HG03060 (cell line): ENCODE measurements around the gene EDDM13.
"Not testable (repeated sequence)": the region's sequence is repeated elsewhere in the genome, so short reads cannot be mapped to it uniquely, and the experiment has no call there.

ENCODE experiments used
- ATAC-seq: cut with Tn5 transposase; IDR thresholded peaks from one replicate; pipeline ENCODE4 v1.9.1; 2021; ENCODE audit warnings: low read depth, moderate number of reproducible peaks; ENCODE audit not compliant: unreplicated experiment

Gene EDDM13

DNA sequence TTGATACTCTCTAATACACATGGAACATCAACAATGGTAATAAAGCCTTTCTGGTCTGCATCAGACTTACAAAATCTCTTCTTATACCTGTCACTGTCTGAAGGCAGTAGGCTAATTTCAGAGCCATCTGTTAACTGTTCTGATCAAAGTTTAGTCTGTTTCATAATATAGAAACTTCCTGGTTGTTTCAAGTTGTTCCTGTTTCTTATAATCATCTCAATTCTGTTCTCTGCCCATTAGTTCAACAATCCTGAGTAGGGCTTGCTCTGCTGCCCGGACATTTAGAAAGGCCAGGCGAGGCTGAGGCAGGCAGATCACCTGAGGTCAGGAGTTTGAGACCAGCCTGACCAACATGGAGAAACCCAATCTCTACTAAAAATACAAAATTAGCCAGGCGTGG lies 47.4 kb downstream of the EDDM13 start:
- ATAC-seq: no peak

DNA sequence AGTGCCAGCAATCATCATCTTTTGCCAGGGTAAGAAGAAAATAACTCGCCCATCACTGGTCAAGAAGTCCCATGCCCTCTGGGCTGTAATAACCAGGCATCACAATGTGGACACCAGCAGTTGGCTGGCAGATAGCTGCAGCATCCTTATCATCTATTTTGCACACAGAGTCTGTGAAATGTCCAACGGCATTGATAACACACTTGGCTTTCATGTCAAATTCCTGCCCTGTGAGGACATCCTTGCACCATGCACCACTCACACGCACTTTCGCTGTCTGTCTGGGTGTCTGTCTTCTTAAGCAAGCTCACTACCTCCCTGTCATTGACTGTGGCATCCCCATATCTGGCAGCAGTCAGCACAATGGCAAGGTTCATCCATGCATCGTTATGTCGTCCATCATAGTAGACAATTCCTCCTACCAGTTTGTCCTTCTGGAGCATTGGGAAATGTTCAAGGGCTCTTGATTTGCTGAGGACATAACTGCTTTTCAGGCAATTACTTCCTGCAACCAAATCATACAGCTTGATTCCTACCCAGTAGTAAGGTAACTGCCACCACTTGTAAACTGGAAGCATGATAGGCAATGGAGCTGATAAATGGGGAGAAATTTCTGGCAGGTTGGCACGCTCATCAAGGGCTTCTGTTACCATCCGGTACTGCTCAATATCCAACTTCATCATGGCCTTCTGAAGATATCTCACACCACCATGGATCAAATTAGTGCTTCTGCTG lies 48.9 kb downstream of the EDDM13 start:
- no peak for ATAC-seq

DNA sequence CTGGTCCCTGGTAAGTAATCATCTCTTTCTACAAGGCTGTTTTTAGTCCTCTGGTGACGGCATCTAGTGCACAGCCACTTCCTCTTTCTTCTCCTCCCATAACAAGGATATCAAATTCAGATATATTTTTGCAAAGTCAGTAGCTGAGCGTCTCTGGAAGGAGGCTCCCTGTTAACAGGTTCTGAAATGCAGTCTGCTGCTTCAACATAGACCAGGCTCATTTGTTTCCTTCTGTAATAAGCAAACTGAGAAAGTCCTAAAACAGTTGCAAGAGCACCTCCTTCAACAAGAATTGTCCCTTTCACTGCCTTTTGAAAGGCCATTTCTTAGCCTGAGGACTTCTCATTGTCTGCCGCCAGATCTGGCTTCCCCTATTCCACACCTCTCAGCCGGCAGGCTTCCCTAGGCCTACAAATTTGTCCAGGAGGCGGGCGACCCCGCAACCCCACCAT lies 49.5 kb downstream of the EDDM13 start:
- ATAC-seq: no peak

DNA sequence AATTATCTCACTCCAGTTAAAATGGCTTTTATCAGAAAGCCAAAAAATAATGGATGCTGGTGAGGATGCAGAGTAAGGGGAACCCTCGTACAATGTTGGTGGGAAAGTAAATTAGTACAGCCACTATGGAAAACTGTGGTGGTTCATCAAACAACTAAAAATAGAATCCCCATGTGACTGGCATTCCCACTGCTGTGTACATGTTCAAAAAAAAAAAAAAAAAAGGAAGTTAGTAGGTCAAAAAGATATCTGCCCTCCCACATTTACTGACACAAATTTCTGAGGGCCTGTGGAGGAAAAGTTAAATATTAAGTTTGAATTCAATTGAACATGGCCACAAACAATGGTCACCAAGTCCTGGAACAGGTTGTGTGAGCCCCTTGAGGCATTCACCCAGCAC lies 51.9 kb downstream of the EDDM13 start:
- ATAC-seq: no peak

DNA sequence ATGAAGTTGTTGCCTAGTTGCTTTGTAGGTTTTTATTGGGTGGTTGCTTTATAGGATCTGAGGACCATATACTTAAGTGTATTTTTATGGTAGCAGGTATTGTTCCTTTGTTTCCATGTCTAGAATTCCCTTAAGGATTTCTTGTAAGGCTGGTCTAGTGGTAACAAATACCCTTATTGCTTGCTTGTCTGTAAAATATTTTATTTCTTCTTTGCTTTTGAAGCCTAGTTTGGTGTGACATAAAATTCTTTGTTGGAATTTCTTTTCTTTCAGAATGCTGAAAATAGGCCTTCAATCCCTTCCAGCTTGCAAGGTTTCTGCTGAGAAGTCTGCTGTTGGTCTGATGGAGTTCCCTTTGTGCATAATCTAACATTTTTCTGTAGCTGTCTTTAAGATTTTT lies 60.1 kb downstream of the EDDM13 start:
- no peak for ATAC-seq

DNA sequence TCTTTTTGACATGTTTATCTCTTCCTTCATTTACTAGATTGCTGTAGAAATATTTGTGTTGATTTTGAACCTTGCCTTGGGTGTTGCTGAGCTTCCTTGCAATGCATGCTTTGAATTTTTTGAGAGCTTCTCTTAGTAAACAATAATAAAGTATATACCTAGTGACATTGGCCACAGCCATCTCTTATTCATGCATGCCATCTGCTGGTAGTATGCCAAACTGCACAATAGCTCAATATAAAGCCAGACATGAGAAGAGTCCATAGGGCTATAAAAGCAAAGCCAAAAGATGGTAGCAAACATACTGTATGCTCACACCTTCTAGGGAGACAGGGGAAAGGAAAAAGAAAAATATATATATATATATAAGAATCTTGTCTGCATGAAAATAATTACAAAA lies 61.0 kb downstream of the EDDM13 start:
- ATAC-seq: no peak

DNA sequence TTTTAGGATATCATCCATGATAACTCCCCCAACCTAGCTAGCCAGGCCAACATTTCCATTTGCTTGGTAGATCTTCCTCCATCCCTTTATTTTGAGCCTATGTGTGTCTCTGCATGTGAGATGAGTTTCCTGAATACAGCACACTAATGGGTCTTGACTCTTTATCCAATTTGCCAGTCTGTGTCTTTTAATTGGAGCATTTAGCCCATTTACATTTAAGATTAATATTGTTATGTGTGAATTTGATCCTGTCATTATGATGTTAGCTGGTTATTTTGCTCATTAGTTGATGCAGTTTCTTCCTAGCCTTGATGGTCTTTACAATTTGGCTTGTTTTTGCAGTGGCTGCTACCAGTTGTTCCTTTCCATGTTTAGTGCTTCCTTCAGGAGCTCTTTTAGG lies 62.8 kb downstream of the EDDM13 start:
- ATAC-seq: not testable (repeated sequence)

DNA sequence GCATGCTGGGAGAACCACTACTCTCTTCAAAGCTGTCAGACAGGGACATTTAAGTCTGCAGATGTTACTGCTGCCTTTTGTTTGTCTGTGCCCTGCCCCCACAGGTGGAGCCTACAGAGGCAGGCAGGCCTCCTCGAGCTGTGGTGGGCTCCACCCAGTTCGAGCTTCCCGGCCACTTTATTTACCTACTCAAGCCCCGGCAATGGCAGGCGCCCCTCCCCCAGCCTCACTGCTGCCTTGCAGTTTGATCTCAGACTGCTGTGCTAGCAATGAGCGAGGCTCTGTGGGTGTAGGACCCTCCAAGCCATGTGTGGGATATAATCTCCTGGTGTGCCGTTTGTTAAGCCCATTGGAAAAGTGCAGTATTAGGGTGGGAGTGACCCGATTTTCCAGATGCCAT lies 64.5 kb downstream of the EDDM13 start:
- ATAC-seq: not testable (repeated sequence)

DNA sequence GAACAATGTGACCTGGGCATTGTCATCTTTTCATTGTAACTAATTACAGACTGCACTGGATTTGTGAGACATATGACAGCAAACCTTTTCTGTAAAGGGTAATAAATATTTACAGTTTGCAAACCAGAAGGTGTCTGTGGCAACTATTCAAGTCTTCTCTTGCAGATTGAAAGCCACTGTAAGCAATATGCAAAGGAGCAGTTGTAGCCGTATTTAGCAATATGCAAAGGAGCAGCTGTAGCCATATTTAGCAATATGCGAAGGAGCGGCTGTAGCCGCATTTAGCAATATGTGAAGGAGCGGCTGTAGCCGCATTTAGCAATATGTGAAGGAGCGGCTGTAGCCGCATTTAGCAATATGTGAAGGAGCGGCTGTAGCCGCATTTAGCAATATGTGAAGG lies 66.5 kb downstream of the EDDM13 start:
- ATAC-seq: not testable (repeated sequence)

DNA sequence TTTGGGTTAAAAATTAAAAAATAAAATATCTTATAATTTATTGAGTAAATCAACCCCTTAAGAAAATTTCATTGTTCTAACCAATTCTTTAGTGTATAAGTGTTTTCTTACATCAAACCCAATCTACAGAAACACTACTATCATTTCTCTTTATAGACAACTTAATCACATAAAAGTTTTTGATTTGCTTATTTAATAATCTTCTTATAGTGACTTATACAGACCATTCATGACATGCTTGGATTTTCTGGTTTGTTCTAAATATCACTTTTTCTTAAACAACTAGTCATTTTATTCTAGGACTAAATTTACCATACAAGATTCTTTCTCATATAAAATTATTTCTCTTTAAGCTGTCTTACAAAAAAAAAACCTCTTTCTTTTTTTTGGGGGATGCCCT lies 69.4 kb downstream of the EDDM13 start:
- no peak for ATAC-seq

DNA sequence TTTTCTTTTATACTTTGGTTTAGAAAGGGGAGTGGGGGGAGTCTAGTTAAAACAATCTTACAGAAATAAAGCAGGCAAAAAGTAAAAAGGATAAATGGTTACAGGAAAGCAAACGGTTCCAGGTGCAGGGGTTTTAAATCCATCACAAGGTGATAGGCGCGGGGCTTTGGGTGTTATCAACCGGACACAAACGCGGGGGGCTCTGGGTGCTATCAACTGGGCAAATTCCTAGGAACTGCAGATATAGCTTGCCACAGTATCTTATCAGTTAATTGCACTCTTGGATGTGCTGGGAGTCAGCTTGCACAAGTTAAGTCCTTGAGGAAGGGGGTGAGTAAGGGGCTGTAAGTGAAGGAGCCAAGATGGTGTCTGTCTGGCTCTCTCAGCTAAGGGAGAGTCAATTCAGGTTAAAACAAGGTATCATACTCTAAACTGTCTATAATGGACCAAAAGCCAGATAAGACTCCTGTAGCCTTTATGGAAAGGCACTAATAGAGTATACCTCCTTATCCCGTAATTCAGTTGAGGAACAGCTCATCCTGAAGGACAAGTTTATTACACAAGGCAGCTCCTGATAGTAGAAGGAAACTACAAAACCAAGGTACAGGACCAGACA lies 74.7 kb downstream of the EDDM13 start:
- ATAC-seq: no peak

DNA sequence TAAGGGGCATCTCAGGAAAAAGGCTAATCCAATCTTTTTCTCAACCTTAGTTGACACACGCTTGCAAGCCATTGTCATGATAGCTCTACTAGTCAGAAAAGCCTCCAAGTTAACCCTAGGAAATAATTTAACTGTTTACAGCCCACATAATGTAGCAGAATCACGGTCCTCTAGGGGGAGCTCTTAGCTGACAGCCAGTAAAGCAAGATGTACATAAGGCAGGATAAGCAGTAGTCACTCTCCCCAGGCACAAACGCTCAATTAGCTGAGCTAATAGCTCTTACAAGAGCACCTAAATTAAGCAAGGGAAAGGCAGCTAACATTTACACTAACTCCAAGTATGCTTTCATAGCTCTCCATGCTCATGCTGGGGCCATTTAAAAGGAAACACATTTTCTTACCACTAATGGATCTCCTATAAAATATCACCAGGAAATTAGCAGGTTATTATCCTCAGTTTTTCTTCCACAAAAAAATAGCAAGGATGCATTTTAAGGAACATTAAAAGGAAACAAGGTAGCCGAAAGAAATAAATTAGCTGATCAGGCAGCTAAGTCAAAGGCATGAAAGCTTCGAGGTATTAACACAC lies 75.8 kb downstream of the EDDM13 start:
- no peak for ATAC-seq

DNA sequence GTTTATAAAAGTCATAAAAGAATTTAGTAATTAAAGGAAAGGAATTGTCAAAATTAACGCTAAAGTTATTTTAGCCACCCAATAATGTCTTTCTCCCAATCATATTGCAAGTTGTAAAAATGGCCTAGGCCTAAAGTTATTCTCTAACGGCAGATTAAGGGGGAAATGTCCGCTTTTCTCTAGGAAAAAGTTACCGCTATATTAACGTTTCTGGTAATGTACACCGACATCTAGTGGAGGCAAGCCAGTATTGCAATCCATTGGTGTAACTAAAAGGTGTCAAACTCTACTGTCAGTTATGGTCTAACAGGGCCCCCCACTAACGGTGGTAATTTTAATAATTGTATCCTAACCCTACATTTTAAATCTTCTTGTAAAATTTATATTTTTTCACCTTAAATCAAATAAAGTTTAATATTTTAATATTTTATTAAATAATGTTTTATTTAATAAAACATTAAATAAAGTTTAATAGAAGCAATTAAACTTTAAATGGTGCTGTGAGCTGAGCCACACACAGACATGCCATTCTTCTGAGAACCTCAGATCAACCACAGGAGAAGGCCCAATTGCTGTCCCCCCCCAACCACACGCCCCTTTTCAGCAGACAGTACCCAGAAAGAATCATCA lies 78.0 kb downstream of the EDDM13 start:
- no peak for ATAC-seq

DNA sequence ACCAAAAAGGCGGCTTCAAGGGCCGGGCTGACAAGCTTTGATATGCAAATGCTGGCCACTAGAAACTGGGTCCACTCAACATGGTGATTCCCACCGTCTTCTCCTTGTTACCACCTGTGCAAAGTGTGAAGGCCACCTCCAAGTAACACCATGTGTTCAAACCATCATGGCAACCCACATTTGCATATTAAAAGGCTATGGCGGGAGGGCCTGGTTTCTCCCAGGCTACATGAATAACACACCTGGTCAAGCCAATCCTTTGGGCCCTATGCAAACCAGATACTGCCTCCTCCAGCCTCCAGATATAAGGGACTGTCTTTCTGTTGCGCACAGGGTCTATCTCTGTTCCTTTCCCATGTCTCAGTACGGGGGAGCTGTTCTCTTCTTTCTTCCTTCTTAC lies 78.7 kb downstream of the EDDM13 start:
- no peak for ATAC-seq

DNA sequence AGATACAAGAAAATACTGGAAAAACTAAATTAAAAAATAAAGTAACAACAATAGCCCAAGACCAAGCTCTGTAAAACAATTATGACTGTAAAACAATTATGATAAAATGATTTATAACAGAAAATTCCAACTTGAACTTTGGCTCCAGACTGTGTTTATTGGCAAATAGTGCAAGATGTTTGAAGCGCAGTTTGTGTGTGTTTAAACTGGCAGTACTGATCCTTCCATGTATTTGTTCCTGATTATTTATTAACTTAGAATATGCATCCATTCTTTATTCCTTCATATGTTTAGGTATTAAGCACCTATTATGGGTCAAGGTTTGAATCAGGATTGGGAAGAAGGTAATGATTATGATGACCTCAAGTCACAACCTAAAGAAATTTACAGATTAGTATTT lies 83.0 kb downstream of the EDDM13 start:
- ATAC-seq: no peak

DNA sequence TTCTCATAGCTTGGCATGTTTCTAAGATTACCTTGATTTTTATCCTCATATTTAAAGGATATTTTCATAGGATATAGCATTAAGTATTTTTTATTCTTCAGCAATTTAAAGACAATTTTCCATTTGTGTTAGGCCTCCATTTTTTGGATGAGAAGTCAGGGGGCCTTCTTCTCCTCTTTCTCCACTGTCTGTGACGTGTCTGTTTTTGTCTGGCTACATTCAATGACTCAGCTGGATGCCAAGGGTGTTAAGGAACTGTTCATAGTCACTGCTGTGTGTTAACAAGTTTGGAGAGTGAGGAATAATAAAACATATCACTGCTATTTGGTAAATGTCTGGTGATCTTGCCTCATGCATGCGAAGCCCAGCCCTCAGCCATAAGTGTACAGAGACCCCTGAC lies 84.4 kb downstream of the EDDM13 start:
- ATAC-seq: no peak
